ENCODE results near the gene LTK.

LTK gene

DNA sequence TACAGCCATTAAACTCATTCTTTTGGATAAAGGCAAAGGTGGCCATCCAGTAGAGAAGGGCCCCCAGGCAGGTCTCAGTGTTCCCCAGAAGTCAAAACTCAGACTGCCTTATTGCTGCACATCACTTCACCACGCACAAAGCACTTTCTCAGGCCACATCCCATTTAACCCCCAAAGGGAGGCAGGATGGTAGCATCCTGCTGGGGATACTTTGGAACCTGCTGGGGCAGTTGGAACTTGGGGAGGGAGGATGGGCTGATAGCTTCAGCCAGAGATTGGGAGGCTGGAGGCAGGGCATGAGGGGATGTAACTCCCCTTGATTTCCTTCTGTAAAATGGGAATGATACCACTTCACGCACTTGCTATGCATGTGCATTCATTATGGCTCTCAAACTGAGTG lies 15.0 kb downstream of the LTK start:
- DNase-seq (ENCODE audit: low read depth, low spot score) = no peak

- DNase-seq (ENCODE audit: low read depth, low spot score) = no peak
Observed at GRCh38 chr15:41495736-41496599, 17.7 kb downstream of the LTK start.

DNA sequence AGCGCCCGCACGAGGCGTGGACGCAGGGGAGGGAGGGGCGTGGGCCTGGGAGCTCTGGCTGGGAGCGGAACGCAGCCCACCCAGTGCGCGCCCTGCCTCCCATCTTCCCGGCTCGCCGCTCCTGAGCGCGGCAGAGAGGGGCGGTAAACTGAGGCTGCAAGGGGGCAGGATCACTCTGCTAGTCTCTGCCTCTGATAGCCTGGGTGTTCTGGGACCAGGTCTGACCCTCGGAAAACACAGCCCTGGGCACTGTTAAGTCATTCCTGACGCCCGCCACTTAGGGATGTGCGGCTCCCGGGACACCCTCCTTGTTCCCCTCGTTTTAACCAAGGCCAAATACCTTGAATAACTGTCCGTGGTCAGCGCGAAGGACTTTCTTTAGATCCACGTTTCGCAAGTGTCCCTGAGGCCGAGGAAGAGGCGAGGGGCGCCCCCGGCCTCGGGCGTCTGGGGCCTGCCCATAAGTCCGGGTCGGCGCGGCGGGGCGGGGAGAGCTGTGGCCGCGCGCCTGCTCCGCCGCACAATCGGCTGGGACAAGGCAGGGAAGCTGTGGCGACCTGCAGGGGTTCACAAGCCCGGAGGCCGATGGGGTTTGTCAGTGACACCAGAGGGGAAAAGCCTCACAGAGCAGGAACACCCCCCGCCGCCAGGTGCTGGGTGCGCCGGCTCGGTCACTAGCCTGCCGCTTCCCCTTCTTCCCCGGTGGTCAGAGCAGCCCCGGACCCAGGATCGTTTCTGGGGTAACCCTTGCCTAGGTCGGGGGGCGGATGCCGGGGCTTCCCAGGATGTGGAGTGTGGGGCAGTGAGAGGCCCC lies 18.5 kb downstream of the LTK start:
- DNase-seq (ENCODE audit: low read depth, low spot score) = no peak

GRCh38 chr15:41494190-41494921 lies 19.3 kb downstream of the LTK start:
- DNase-seq (ENCODE audit: low read depth, low spot score) = no peak

DNA sequence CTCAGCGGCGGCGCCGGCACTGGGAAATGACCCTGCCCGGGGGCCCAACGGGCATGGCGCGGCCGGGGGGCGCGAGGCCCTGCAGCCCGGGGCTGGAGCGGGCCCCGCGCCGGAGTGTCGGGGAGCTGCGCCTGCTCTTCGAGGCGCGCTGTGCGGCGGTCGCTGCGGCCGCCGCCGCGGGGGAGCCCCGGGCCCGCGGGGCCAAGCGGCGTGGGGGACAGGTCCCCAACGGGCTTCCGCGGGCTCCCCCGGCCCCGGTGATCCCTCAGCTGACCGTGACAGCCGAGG lies 19.8 kb downstream of the LTK start:
- DNase-seq (ENCODE audit: low read depth, low spot score) = no peak

DNA sequence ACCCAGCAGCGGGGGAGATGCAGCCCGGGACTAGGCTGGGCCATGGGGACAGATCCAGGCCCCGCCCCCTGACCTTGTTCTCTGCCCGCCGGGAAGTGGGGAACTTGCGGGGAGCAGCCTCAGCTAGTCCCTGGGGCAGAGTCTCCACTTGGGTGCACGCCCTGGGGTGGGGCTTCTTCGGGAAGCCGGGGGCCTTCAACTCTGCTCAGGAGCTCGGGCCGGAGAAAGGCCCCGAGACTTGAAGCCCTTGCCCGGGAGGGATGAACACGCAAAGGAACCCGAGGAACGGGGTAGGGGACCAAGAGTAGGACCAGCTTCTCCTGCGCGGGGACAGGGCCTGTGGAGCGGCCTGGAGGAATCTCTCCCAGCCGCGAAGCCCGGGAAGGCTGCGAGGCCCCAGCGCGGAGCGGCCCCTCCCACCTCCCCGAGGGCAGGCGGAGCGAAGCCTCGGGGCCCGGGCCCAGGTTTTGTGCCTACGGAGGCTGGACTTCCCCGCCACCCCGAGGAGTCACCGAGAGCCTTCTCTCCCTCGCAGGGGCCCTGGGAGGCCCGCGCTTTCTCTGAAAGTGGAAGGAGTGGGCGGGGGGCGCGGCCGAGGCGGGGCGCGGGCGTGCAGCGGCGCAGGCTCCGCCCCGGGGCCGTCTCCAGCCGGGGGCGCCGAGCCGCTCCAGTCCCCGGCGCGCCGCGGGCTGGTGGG lies 20.3 kb downstream of the LTK start, which contains the start of gene ITPKA:
Gene ITPKA (plus strand): TSS at position 670 of the 697 bp plus-strand sequence. CDS start 54 bp downstream, outside the sequence.
- no peak for DNase-seq (ENCODE audit: low read depth, low spot score)

DNA sequence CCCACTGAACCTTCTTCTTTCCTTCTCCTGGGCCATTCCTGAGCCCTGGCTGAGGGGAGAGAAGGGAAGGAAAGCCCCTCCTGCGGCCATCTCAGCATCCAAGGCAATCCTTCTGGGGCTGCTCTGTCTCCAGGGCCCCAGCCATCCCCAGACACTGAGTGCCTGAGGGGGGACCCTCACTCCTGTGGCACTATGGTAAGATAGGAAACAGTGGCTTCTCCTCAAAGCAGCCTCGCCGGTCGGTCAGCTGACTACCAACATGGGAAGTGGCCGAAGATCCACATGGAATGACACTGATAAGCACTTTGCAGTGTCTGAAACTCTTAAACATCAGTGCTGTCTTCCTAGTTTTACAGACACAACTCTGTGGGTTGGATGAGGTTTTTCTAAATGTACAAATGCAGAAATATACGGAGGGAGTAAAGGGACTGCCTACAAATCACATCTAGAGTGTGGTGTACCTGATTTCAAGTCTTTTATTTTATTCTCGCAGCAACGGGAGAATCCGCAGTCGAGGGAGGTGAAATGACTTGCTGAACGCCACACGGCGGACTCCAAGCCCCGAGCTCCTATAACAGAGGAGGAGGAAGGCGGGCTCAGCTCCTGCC lies 20.9 kb downstream of the LTK start:
- DNase-seq (ENCODE audit: low read depth, low spot score) = no peak

- no peak for DNase-seq (ENCODE audit: low read depth, low spot score)
Observed at GRCh38 chr15:41491889-41492288, 21.7 kb downstream of the LTK start.

- no peak for DNase-seq (ENCODE audit: low read depth, low spot score)
Observed at GRCh38 chr15:41490355-41490754, 23.3 kb downstream of the LTK start.

DNA sequence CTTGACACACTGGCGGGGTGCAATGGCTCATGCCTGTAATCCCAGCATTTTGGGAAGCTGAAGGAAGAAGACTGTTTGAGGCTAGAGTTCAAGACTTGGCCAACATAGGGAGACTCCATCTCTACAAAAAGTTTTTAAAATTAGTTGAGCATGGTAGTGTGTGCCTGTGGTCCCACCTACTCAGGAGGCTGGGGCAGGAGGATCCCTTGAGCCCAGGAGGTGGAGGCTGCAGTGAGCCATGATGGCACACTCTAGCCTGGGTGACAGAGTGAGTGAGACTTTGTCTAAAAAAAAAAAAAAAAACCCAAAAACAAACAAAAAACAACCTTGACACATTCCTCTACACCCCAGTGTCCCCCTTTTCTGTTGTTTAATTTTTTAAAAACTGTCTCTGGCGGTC lies 24.0 kb downstream of the LTK start:
- no peak for DNase-seq (ENCODE audit: low read depth, low spot score)

- no peak for DNase-seq (ENCODE audit: low read depth, low spot score)
Observed at GRCh38 chr15:41487802-41488201, 25.8 kb downstream of the LTK start.

DNA sequence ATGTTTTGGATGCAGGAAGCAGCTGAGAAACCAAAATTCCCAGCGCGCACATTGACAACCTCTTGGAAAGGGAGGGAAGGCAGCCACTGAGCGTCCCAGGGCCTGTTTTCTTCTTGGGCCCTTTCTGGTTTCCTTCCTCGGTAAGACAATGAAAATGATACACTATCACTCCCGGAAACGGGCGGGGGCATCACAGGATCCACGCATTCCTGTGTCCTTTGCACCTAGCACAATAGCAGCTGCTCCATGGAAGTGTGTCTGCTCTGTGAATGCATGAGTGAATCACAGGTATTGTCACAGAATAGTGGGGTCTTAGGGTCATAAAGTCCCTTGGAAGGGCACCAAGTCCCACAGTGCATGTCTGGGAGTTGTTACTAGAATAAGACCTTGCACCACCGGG lies 26.2 kb downstream of the LTK start:
- DNase-seq (ENCODE audit: low read depth, low spot score) = no peak

- DNase-seq (ENCODE audit: low read depth, low spot score) = no peak
Observed at GRCh38 chr15:41486286-41486685, 27.3 kb downstream of the LTK start.

DNA sequence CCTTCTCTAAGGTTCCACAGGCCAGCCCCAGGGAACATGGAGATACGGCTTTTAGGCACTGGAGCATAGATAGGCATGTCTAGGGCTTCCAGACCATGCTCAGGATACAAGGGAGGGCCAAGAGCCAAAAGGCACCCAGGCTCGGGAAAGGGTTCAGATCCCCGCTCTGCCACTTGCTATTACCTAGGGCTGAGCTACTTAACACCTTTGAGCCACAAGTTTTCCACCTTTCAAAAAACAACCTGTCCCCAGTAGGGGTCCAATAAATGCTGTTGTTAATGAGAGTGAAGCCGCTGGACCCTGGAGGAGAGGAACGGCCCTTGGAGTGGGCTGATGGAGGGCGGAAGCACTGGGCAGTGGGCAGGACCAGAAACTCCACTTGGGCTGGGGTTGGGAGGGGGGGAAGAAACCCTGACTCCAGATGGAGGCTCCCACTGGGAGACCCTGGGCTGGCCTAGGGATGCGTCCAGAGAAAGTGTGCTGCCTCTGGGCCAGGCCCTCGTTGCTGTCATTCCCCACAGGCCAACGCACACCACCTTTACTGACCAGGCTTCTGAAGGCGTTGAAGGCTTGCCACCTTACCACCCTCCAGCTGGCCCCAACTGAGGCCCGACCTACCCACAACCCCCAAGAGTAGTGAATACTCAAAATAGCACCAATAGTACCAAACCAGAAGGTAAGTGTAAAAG lies 28.5 kb downstream of the LTK start:
- no peak for DNase-seq (ENCODE audit: low read depth, low spot score)

DNA sequence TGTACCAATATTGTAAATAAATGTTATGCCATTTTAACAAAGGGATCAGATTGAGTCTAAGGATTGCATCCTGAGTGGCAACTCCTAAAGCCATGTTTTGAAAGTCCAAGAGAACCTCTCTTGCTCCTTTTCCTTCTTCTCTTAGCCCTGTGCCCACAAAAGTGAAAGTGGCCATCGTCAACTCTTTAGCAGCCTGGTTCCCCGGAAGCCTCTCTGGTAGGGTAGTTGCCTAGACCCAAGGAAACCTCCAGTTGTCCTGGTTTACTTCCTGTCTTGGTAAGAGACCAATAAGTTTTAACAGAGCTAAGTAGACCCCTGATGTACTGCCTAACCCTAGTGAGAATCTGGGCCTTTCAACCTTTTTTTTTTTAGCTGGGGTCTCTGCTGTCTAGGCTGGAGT lies 30.1 kb downstream of the LTK start:
- DNase-seq (ENCODE audit: low read depth, low spot score) = no peak

DNA sequence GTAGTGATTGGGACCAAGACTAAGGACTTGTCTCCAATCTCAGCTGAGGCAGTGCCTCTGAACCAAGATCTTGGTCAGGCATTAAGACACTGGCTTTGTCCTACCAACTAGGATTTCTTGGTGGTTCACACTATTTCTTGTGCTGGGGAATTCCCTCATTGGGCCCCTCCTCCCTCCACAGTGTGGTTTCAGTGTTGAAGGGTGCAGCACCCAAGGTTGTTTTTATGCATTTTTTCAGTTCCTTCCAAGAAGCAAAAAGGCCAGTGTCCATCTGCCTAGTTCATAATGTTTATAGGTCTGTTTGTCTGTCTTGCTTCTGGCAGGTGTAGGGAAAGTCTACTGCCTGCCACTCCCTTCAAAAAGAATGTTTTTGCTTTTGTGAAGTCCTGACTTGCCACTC lies 30.5 kb downstream of the LTK start:
- no peak for DNase-seq (ENCODE audit: low read depth, low spot score)

DNA sequence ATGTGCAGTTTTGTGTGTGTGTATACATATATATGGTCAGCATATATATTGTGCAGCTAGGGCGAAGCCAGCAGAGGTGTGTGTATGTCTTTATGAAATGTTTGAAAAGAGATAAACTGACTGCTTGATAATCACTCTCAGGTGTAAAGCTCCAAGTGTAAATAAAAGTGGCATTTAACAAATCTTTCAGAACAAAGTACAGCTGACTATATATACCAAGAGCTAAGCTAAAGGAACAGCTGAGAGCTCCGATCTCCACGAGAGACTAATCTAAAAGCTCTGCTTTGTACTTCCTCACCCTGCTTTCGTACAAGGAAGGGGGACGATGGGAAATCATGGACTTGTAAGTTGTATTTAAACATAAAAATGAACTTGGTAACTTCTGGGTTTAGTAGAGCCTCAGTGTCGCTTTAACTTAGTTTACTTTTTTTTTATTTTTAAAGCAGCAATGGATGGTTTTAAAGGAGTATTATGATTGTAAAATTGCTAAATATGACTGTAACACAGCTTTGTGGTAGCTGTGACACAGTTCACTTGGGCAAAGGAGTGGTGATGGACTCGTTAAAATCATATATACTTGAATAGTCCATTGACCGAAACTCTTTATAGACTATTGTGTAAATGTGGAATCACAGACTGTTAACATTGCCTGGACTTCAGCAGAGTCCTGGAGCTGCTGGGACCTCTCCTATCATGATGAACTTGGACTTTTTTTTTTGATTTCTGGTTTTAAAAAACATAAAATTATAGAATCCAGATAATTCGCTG lies 31.3 kb downstream of the LTK start:
- DNase-seq (ENCODE audit: low read depth, low spot score) = no peak

GRCh38 chr15:41480396-41481140 lies 33.1 kb downstream of the LTK start:
- no peak for DNase-seq (ENCODE audit: low read depth, low spot score)

GRCh38 chr15:41476416-41477048 lies 37.1 kb downstream of the LTK start:
- DNase-seq (ENCODE audit: low read depth, low spot score) = no peak

Measured in iPS DF 19.7 (cell line).